Osteocyte (in vitro differentiated cells): ENCODE results near the gene ADAR. TPM values are rescaled to one million over a fixed set of nuclear protein-coding genes. Genes with fewer than 3 reads are reported as not detected.

ENCODE experiments used
- DNase-seq: peaks from one replicate; pipeline ENCODE4 v3.0.0; 2021; ENCODE audit warnings: mixed read lengths; ENCODE audit not compliant: unreplicated experiment; ENCODE audit errors: extremely low spot score
- H3K27ac Mint-ChIP-seq: one replicate; pipeline ENCODE4 v1.8.0; 2021; ENCODE audit warnings: mild to moderate bottlenecking, mixed read lengths; ENCODE audit not compliant: unreplicated experiment
- H3K27me3 Mint-ChIP-seq: one replicate; pipeline ENCODE4 v1.8.0; 2021; ENCODE audit warnings: mixed read lengths; ENCODE audit not compliant: unreplicated experiment
- H3K36me3 Mint-ChIP-seq: one replicate; pipeline ENCODE4 v1.8.0; 2021; ENCODE audit warnings: mixed read lengths; ENCODE audit not compliant: unreplicated experiment
- H3K4me1 Mint-ChIP-seq: one replicate; pipeline ENCODE4 v1.8.0; 2021; ENCODE audit warnings: mixed read lengths; ENCODE audit not compliant: unreplicated experiment
- H3K4me3 Mint-ChIP-seq: one replicate; pipeline ENCODE4 v1.8.0; 2021; ENCODE audit warnings: mild to moderate bottlenecking, moderate library complexity, mixed read lengths; ENCODE audit not compliant: unreplicated experiment
- H3K9me3 Mint-ChIP-seq: one replicate; pipeline ENCODE4 v1.8.0; 2021; ENCODE audit warnings: mixed read lengths; ENCODE audit not compliant: unreplicated experiment
- total RNA-seq: library from RNA; stranded (reverse); gene quantifications from 2 replicates; pipeline ENCODE4 v1.2.1, GENCODE V29; 2021
- TF ChIP-seq, protein P1 (sequence below): fragments of 200-600 bp; sonication (generic); IDR thresholded peaks from 2 replicates; pipeline ENCODE4 v1.5.0; 2021; ENCODE audit warnings: antibody characterized with exemption, mild to moderate bottlenecking, moderate library complexity

Gene ADAR
- total RNA-seq, 1 donor from 2014 or later = 188 TPM

DNA sequence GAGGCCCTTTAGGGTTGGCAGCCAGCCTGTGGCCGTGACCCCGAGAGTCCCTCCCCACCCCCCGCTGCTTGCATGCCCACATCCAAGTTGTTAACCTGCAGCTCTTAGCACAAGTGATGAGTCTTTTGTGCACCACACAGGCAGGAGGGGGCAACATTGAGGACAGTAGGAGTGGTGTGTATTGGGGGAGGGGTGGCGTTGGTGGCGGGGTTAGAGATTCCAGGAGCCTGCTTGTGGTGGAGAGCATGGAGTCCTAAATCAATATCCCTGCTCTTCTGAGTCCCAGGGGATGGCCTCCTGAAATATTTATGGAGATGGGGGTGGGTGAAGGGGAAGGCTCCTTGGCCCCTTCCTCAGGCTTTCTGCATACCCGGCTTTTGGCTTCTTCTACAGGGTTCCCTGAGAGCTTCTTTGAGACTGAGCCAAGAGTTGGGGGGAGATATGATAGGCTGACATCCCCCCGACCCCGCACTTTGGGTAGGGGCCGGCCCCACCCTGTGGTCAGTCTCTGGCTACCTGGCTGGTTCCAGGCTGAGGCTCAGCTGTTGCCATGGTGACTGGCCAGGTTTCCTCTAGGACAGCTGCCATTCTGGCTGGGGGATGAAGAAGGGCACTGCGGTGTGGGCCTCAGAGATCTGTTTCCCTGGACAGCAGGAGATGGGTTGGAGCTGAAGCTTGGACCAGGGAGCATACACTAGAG lies 35.4 kb downstream of the ADAR start:
- Mint-ChIP-seq H3K4me3 (no peak overlapping the region), H3K36me3 (no peaks in the 10 kb centered on the region), H3K9me3 (no peaks in the 10 kb centered on the region), H3K27me3 (peaks cover 13% of the 10 kb centered on the region), H3K4me1 (peaks cover 1% of the 10 kb centered on the region), H3K27ac (no peak overlapping the region)
- TF ChIP-seq, protein P1, sequence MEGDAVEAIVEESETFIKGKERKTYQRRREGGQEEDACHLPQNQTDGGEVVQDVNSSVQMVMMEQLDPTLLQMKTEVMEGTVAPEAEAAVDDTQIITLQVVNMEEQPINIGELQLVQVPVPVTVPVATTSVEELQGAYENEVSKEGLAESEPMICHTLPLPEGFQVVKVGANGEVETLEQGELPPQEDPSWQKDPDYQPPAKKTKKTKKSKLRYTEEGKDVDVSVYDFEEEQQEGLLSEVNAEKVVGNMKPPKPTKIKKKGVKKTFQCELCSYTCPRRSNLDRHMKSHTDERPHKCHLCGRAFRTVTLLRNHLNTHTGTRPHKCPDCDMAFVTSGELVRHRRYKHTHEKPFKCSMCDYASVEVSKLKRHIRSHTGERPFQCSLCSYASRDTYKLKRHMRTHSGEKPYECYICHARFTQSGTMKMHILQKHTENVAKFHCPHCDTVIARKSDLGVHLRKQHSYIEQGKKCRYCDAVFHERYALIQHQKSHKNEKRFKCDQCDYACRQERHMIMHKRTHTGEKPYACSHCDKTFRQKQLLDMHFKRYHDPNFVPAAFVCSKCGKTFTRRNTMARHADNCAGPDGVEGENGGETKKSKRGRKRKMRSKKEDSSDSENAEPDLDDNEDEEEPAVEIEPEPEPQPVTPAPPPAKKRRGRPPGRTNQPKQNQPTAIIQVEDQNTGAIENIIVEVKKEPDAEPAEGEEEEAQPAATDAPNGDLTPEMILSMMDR = no peak
- no peak for DNase-seq

DNA sequence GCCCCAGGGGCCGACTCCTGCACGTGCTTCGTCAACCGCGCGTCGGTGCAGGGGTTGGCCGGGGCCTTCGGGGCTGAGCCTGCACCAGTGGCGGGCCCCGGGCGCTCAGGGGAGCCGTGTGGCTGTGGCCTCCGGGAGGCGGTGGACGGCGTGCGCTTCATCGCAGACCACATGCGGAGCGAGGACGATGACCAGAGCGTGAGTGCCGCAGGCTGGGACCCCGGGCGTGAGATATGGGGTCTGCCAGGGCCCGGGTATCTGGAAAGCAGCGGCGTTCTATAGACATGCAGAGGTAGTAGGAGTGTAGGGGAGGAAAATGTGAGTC lies 36.1 kb downstream of the ADAR start:
- Mint-ChIP-seq H3K36me3 (no peaks in the 10 kb centered on the region), H3K4me3 (no peak overlapping the region), H3K4me1 (peaks cover 4% of the 10 kb centered on the region), H3K27me3 (peaks cover 19% of the 10 kb centered on the region), H3K9me3 (no peaks in the 10 kb centered on the region), H3K27ac (no peak overlapping the region)
- no peak for DNase-seq
- TF ChIP-seq, protein P1 = no peak

DNA sequence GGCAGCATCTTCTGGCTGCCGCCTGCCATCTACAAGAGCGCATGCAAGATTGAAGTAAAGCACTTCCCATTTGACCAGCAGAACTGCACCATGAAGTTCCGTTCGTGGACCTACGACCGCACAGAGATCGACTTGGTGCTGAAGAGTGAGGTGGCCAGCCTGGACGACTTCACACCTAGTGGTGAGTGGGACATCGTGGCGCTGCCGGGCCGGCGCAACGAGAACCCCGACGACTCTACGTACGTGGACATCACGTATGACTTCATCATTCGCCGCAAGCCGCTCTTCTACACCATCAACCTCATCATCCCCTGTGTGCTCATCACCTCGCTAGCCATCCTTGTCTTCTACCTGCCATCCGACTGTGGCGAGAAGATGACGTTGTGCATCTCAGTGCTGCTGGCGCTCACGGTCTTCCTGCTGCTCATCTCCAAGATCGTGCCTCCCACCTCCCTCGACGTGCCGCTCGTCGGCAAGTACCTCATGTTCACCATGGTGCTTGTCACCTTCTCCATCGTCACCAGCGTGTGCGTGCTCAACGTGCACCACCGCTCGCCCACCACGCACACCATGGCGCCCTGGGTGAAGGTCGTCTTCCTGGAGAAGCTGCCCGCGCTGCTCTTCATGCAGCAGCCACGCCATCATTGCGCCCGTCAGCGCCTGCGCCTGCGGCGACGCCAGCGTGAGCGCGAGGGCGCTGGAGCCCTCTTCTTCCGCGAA lies 36.6 kb downstream of the ADAR start:
- Mint-ChIP-seq H3K36me3 (no peaks in the 10 kb centered on the region), H3K27ac (no peak overlapping the region), H3K9me3 (no peaks in the 10 kb centered on the region), H3K4me3 (no peak overlapping the region), H3K27me3 (peaks cover 24% of the 10 kb centered on the region), H3K4me1 (peaks cover 4% of the 10 kb centered on the region)
- TF ChIP-seq, protein P1 = no peak
- no peak for DNase-seq

DNA sequence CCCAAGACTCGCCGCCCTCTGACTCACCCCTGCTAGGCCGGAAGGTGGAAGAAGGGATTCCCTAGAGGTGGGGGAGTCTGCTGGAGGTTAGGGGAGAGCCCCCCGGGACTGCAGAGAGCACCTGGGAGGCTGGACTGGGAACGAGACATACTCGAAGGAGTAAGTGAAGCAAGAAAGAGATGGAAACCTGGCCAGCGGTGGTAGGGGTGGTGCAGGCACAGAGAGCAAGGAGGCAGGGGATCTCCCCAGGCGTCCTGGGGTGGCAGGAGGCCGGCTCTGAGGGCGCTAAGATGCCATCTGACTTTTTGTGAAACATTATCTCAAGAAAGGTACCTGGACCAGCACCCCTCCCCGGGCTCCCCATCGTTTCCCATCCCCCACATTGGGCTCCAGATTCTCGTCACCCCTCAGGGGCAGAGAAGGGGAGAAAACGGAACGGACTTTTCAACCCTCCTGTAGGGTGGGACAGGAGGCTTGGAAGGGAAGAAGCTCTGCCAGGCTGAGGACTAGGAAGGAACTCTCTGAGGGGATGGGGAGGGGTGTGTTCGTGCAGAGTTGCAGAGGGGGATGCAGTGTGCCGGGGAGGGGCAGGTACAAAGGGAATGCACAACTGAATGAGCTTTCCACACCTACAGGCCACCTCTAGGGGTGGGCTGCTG lies 39.7 kb downstream of the ADAR start:
- no peak overlapping the region for H3K27ac Mint-ChIP-seq
- peaks cover 43% of the 10 kb centered on the region for H3K27me3 Mint-ChIP-seq
- no peaks in the 10 kb centered on the region for H3K9me3 Mint-ChIP-seq
- no peak for DNase-seq
- H3K36me3 Mint-ChIP-seq = no peaks in the 10 kb centered on the region
- peak overlapping the region; percentile 45 for H3K4me3 Mint-ChIP-seq
- peaks cover 4% of the 10 kb centered on the region for H3K4me1 Mint-ChIP-seq
- TF ChIP-seq, protein P1 = no peak
